Muscle of arm (tissue), 12 donors: Measurements from ENCODE around the gene MAN2A1. TPM values are rescaled to one million over a fixed set of nuclear protein-coding genes. Genes with fewer than 3 reads are reported as not detected.
"Not testable (repeated sequence)": the region's sequence is repeated elsewhere in the genome, so short reads cannot be mapped to it uniquely, and the experiment has no call there.

ENCODE experiments used
- DNase-seq: peaks from one replicate; pipeline ENCODE4 v3.0.0-alpha.2; 2013
- polyA plus RNA-seq, 12 donors: library from polyadenylated mRNA; unstranded; fragments of 120-200 nt; gene quantifications; one replicate each; pipeline ENCODE4 v1.2.1, GENCODE V29; 2013; ENCODE audit not compliant: insufficient read length in 12 of 12

MAN2A1 gene
- polyA plus RNA-seq, 12 donors: 39.2 to 57.4 (median 50.7) TPM; not detected in 1

GRCh38 chr5:109816732-109817131 lies 127.0 kb downstream of the MAN2A1 start:
- DNase-seq: no peak

GRCh38 chr5:109819878-109820277 lies 130.2 kb downstream of the MAN2A1 start:
- DNase-seq: no peak

- DNase-seq: no peak
Measured at GRCh38 chr5:109823597-109823996, 133.9 kb downstream of the MAN2A1 start.

- no peak for DNase-seq
Measured at GRCh38 chr5:109825450-109825849, 135.7 kb downstream of the MAN2A1 start.

- no peak for DNase-seq
Measured at GRCh38 chr5:109826426-109826825, 136.7 kb downstream of the MAN2A1 start.

GRCh38 chr5:109829331-109829730 lies 139.6 kb downstream of the MAN2A1 start:
- no peak for DNase-seq

- DNase-seq: no peak
Measured at GRCh38 chr5:109830955-109831502, 141.3 kb downstream of the MAN2A1 start.

- not testable (repeated sequence) for DNase-seq
Measured at GRCh38 chr5:109832207-109833188, 142.8 kb downstream of the MAN2A1 start.

GRCh38 chr5:109833946-109834345 lies 144.2 kb downstream of the MAN2A1 start:
- no peak for DNase-seq

GRCh38 chr5:109836280-109836679 lies 146.6 kb downstream of the MAN2A1 start:
- no peak for DNase-seq

GRCh38 chr5:109837231-109837861 lies 147.6 kb downstream of the MAN2A1 start:
- DNase-seq: no peak

GRCh38 chr5:109838157-109838556 lies 148.4 kb downstream of the MAN2A1 start:
- no peak for DNase-seq

- no peak for DNase-seq
Measured at GRCh38 chr5:109844148-109844547, 154.4 kb downstream of the MAN2A1 start.

- no peak for DNase-seq
Measured at GRCh38 chr5:109844695-109845094, 155.0 kb downstream of the MAN2A1 start.

- DNase-seq: no peak
Measured at GRCh38 chr5:109848130-109848529, 158.4 kb downstream of the MAN2A1 start.

- DNase-seq: no peak
Measured at GRCh38 chr5:109849478-109850088, 159.9 kb downstream of the MAN2A1 start.

GRCh38 chr5:109852371-109853155 lies 162.8 kb downstream of the MAN2A1 start:
- no peak for DNase-seq

- peak; percentile 25 for DNase-seq
Measured at GRCh38 chr5:109853377-109853776, 163.7 kb downstream of the MAN2A1 start.

- no peak for DNase-seq
Measured at GRCh38 chr5:109855056-109855455, 165.3 kb downstream of the MAN2A1 start.

- DNase-seq: no peak
Measured at GRCh38 chr5:109857405-109858031, 167.8 kb downstream of the MAN2A1 start.

GRCh38 chr5:109859537-109859936 lies 169.8 kb downstream of the MAN2A1 start:
- no peak for DNase-seq
